A172 (cell line): ENCODE results near the gene SERPINB7. TPM values are rescaled to one million over a fixed set of nuclear protein-coding genes. Genes with fewer than 3 reads are reported as not detected.

Experiments used
- DNase-seq: peaks from one replicate; pipeline ENCODE4 v3.0.0-alpha.2; 2015; ENCODE audit warnings: low spot score
- total RNA-seq: library from RNA; depleted of rRNA; stranded (reverse); fragments of >200 nt; shearing (Covaris generic); gene quantifications from 2 replicates; pipeline ENCODE4 v1.2.3, GENCODE V29; 2014; rRNA removed

SERPINB7 gene
- total RNA-seq, 1 experiment from 2014 or later: 8.9 TPM

GRCh38 chr18:63848159-63848558 lies 72.9 kb downstream of the SERPINB7 start:
- DNase-seq: peak; percentile 50

DNA sequence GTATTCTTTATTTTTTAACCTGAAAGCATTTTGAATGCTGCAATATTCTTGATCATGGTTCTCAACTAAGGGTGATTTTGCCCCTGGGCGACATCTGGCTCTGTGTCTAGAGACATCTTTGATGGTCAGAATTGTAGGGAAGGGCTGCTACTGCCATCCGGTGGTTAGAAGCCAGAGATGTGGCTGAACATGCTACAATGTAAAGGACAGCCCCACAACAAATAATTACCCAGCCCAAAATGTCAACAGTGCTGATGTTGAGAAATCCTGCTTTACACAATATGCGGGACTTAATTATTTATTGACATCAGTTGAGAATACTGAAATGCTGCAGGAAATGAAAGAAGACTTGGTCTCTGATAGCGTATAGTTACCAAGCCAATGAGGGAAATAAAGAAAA lies 74.8 kb downstream of the SERPINB7 start:
- DNase-seq: peak; percentile 22

DNA sequence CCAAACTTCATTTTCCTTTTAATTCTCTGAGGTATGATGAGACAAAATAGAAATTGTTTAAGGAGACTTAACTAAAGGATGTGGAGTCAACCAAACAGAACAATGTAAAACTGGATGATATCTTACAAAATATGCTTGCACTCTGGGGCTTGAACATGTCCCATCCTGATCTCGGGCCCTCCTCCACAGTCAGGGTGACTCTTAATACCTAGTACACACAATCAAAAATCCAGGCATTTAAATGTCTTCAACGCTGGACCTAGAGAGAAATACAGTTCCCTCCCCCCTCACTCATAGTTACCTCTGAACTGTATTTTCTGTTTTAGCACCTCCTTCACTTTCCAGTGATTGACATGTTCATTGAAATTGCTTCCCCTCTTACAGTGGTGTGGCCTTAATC lies 75.4 kb downstream of the SERPINB7 start:
- no peak for DNase-seq

Other genes starting within 250 kb of the SERPINB7 start
- not detected in 2 replicates for gene SERPINB12, start 233.0 kb upstream of the SERPINB7 start, total RNA-seq
- not detected in 2 replicates for gene SERPINB13, start 188.1 kb upstream of the SERPINB7 start, total RNA-seq
- gene SERPINB4, start 131.2 kb upstream of the SERPINB7 start, total RNA-seq: not detected in 2 replicates
- not detected in 2 replicates for gene SERPINB3, start 113.5 kb upstream of the SERPINB7 start, total RNA-seq
- not detected in 2 replicates for gene SERPINB11, start 72.5 kb upstream of the SERPINB7 start, total RNA-seq
- not detected in 2 replicates for gene SERPINB2, start 112.3 kb downstream of the SERPINB7 start, total RNA-seq
- not detected in 2 replicates for gene SERPINB10, start 132.5 kb downstream of the SERPINB7 start, total RNA-seq
- 0.12 TPM in 1 of 2 replicates, not detected in the other for gene HMSD, start 173.9 kb downstream of the SERPINB7 start, total RNA-seq
- gene SERPINB8, start 194.7 kb downstream of the SERPINB7 start, total RNA-seq: 3.3 and 10.9 TPM in 2 replicates